GM23338 (cell line): Measurements from ENCODE around the gene SULT6B1. TPM values are rescaled to one million over a fixed set of nuclear protein-coding genes. Genes with fewer than 3 reads are reported as not detected.

Source experiments
- ATAC-seq: fragments of 200-7000 bp; cut with Tn5 transposase; 3 replicates; pipeline ENCODE4 v1.9.1; 2020
- DNase-seq: peaks from one replicate; pipeline ENCODE4 v3.0.0-alpha.2; 2015; ENCODE audit warnings: low spot score
- H2AFZ ChIP-seq: fragments of 200-600 bp; sonication (generic); 2 replicates; pipeline ENCODE4 v1.8.0; 2016; ENCODE audit warnings: antibody characterized with exemption, mild to moderate bottlenecking, moderate library complexity
- H3F3A ChIP-seq: fragments of 200-600 bp; sonication (generic); replicated peaks from 2 replicates; pipeline ENCODE4 v1.8.0; 2017; ENCODE audit warnings: antibody characterized with exemption, mixed run types, low read depth
- H3K27ac ChIP-seq: fragments of 200-600 bp; sonication (generic); 2 replicates; pipeline ENCODE4 v1.6.1; 2016; ENCODE audit warnings: low read depth
- H3K27me3 ChIP-seq: fragments of 200-600 bp; sonication (generic); 2 replicates; pipeline ENCODE4 v1.8.0; 2016; ENCODE audit warnings: mild to moderate bottlenecking, mixed run types, moderate library complexity; ENCODE audit not compliant: insufficient read depth
- H3K36me3 ChIP-seq: fragments of 200-600 bp; sonication (generic); 2 replicates; pipeline ENCODE4 v1.8.0; 2016; ENCODE audit warnings: mild to moderate bottlenecking; ENCODE audit not compliant: insufficient read depth
- H3K4me1 ChIP-seq: fragments of 200-600 bp; sonication (generic); 2 replicates; pipeline ENCODE4 v1.8.0; 2016; ENCODE audit warnings: mild to moderate bottlenecking, moderate library complexity; ENCODE audit not compliant: insufficient read depth
- H3K4me2 ChIP-seq: fragments of 200-600 bp; sonication (generic); 2 replicates; pipeline ENCODE4 v1.7.1; 2017; ENCODE audit warnings: mixed run types
- H3K4me3 ChIP-seq: fragments of 200-600 bp; sonication (generic); 2 replicates; pipeline ENCODE4 v1.6.1; 2016; ENCODE audit warnings: mixed run types
- H3K79me2 ChIP-seq: fragments of 200-600 bp; sonication (generic); replicated peaks from 2 replicates; pipeline ENCODE4 v1.8.0; 2017; ENCODE audit warnings: mild to moderate bottlenecking; ENCODE audit not compliant: insufficient read depth
- H3K9me2 ChIP-seq: fragments of 200-600 bp; sonication (generic); 2 replicates; pipeline ENCODE4 v1.8.0; 2017; ENCODE audit not compliant: insufficient read depth
- H4K20me1 ChIP-seq: fragments of 200-600 bp; sonication (generic); replicated peaks from 2 replicates; pipeline ENCODE4 v1.8.0; 2017; ENCODE audit warnings: mild to moderate bottlenecking; ENCODE audit not compliant: insufficient read depth
- H3K27ac Mint-ChIP-seq: 2 replicates; pipeline ENCODE4 v1.8.0; 2020; ENCODE audit warnings: inconsistent platforms, mild to moderate bottlenecking, moderate library complexity, mixed read lengths
- H3K27me3 Mint-ChIP-seq: 3 replicates; pipeline ENCODE4 v1.8.0; 2022; ENCODE audit warnings: low read depth, mild to moderate bottlenecking, moderate library complexity, mixed read lengths, inconsistent platforms; ENCODE audit not compliant: insufficient read depth, poor library complexity
- H3K36me3 Mint-ChIP-seq: 3 replicates; pipeline ENCODE4 v1.8.0; 2021; ENCODE audit warnings: low read depth, mild to moderate bottlenecking, inconsistent platforms, moderate library complexity, mixed read lengths
- H3K4me1 Mint-ChIP-seq: 3 replicates; pipeline ENCODE4 v1.8.0; 2020; ENCODE audit warnings: mild to moderate bottlenecking, inconsistent platforms, mixed read lengths
- H3K4me3 Mint-ChIP-seq: 3 replicates; pipeline ENCODE4 v1.8.0; 2021; ENCODE audit warnings: moderate library complexity, mild to moderate bottlenecking, inconsistent platforms, mixed read lengths
- H3K9me3 Mint-ChIP-seq: 3 replicates; pipeline ENCODE4 v1.8.0; 2020; ENCODE audit warnings: moderate library complexity, mild to moderate bottlenecking, inconsistent platforms, mixed read lengths
- CREB1 ChIP-seq: fragments of 250-450 bp; sonication (Bioruptor Pico); IDR thresholded peaks from 2 replicates; pipeline ENCODE4 v1.5.0; 2020; ENCODE audit warnings: low read depth, mild to moderate bottlenecking, moderate library complexity
- EZH2phosphoT487 ChIP-seq: fragments of 200-600 bp; sonication (generic); IDR thresholded peaks from one replicate; pipeline ENCODE4 v1.8.1; 2018; ENCODE audit warnings: antibody characterized with exemption; ENCODE audit not compliant: unreplicated experiment
- NANOG ChIP-seq: IDR thresholded peaks from 2 replicates; pipeline ENCODE4 v1.6.1; 2016; ENCODE audit warnings: antibody characterized with exemption, borderline replicate concordance
- STAT1 ChIP-seq: IDR thresholded peaks from one replicate; pipeline ENCODE4 v1.6.1; 2016; ENCODE audit warnings: antibody characterized with exemption; ENCODE audit not compliant: unreplicated experiment
- ZNF114 ChIP-seq: fragments of 250-450 bp; sonication (Bioruptor Pico); IDR thresholded peaks from 2 replicates; pipeline ENCODE4 v1.5.0; 2020; ENCODE audit warnings: mild to moderate bottlenecking, moderate library complexity
- ZNF331 ChIP-seq: fragments of 250-450 bp; sonication (Bioruptor Pico); IDR thresholded peaks from 2 replicates; pipeline ENCODE4 v1.5.0; 2020; ENCODE audit warnings: low read depth, mild to moderate bottlenecking, moderate library complexity
- polyA plus RNA-seq: library from polyadenylated mRNA; unstranded; fragments of >200 nt; fragmentation: Nextera tagmentation; extraction: Ambion mirVana; gene quantifications from 2 replicates; pipeline ENCODE4 v1.2.1, GENCODE V29; 2016
- total RNA-seq: library from RNA; depleted of rRNA; stranded (reverse); fragments of >200 nt; shearing (Covaris generic); gene quantifications from 2 replicates; pipeline ENCODE4 v1.2.3, GENCODE V29; 2014
- TF ChIP-seq, protein P1 (sequence below): IDR thresholded peaks from 2 replicates; pipeline ENCODE4 v1.6.1; 2016; ENCODE audit warnings: antibody characterized with exemption
- TF ChIP-seq, protein P2 (sequence below): IDR thresholded peaks from one replicate; pipeline ENCODE4 v1.6.1; 2018; ENCODE audit warnings: antibody characterized with exemption; ENCODE audit not compliant: unreplicated experiment
- TF ChIP-seq, protein P3 (sequence below): fragments of 250-450 bp; sonication (Bioruptor Pico); IDR thresholded peaks from 2 replicates; pipeline ENCODE4 v1.5.0; 2020; ENCODE audit warnings: mild to moderate bottlenecking, moderate library complexity

Gene SULT6B1
- total and polyA plus RNA-seq, 2 experiments from 2014 or later = not detected

DNA sequence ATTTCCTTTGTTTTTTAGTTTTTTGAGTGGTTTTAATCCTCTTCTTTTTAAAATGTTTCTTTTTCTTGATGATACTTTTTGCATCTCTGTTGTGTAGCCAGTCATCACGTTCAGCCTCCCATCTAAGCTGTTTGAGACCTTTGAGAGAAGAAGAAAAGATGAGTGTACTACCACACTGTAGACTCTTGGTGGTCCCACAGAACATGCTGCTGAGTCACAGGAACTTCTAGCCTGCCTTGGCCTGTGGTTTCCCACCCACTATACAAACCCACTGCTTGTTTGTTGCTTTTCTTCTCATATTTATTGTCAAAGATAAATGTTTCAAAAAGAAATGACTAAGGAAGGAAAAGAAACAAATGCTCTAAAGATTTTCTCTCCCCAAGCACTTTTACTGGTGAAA lies 13.3 kb upstream of the SULT6B1 start:
- Mint-ChIP-seq H3K27ac (peak overlapping the region; percentile 74), H3K36me3 (peaks cover 83% of the 10 kb centered on the region)
- peak overlapping the region; percentile 89 for H3K27ac ChIP-seq

More for the DNA sequence above, 13.3 kb upstream of the SULT6B1 start:
- H3K79me2 ChIP-seq = peaks cover 67% of the 10 kb centered on the region
- DNase-seq (no peak), ATAC-seq (no peak)
- TF ChIP-seq, protein P1, sequence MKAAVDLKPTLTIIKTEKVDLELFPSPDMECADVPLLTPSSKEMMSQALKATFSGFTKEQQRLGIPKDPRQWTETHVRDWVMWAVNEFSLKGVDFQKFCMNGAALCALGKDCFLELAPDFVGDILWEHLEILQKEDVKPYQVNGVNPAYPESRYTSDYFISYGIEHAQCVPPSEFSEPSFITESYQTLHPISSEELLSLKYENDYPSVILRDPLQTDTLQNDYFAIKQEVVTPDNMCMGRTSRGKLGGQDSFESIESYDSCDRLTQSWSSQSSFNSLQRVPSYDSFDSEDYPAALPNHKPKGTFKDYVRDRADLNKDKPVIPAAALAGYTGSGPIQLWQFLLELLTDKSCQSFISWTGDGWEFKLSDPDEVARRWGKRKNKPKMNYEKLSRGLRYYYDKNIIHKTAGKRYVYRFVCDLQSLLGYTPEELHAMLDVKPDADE = no peak
- TF ChIP-seq NANOG (no peak), ZNF114 (CRISPR knock-in tag) (no peak), CREB1 (CRISPR knock-in tag) (no peak), ZNF331 (CRISPR knock-in tag) (no peak), EZH2phosphoT487 (no peak), STAT1 (no peak)
- TF ChIP-seq, protein P2, sequence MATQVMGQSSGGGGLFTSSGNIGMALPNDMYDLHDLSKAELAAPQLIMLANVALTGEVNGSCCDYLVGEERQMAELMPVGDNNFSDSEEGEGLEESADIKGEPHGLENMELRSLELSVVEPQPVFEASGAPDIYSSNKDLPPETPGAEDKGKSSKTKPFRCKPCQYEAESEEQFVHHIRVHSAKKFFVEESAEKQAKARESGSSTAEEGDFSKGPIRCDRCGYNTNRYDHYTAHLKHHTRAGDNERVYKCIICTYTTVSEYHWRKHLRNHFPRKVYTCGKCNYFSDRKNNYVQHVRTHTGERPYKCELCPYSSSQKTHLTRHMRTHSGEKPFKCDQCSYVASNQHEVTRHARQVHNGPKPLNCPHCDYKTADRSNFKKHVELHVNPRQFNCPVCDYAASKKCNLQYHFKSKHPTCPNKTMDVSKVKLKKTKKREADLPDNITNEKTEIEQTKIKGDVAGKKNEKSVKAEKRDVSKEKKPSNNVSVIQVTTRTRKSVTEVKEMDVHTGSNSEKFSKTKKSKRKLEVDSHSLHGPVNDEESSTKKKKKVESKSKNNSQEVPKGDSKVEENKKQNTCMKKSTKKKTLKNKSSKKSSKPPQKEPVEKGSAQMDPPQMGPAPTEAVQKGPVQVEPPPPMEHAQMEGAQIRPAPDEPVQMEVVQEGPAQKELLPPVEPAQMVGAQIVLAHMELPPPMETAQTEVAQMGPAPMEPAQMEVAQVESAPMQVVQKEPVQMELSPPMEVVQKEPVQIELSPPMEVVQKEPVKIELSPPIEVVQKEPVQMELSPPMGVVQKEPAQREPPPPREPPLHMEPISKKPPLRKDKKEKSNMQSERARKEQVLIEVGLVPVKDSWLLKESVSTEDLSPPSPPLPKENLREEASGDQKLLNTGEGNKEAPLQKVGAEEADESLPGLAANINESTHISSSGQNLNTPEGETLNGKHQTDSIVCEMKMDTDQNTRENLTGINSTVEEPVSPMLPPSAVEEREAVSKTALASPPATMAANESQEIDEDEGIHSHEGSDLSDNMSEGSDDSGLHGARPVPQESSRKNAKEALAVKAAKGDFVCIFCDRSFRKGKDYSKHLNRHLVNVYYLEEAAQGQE = no peak
- TF ChIP-seq, protein P3, sequence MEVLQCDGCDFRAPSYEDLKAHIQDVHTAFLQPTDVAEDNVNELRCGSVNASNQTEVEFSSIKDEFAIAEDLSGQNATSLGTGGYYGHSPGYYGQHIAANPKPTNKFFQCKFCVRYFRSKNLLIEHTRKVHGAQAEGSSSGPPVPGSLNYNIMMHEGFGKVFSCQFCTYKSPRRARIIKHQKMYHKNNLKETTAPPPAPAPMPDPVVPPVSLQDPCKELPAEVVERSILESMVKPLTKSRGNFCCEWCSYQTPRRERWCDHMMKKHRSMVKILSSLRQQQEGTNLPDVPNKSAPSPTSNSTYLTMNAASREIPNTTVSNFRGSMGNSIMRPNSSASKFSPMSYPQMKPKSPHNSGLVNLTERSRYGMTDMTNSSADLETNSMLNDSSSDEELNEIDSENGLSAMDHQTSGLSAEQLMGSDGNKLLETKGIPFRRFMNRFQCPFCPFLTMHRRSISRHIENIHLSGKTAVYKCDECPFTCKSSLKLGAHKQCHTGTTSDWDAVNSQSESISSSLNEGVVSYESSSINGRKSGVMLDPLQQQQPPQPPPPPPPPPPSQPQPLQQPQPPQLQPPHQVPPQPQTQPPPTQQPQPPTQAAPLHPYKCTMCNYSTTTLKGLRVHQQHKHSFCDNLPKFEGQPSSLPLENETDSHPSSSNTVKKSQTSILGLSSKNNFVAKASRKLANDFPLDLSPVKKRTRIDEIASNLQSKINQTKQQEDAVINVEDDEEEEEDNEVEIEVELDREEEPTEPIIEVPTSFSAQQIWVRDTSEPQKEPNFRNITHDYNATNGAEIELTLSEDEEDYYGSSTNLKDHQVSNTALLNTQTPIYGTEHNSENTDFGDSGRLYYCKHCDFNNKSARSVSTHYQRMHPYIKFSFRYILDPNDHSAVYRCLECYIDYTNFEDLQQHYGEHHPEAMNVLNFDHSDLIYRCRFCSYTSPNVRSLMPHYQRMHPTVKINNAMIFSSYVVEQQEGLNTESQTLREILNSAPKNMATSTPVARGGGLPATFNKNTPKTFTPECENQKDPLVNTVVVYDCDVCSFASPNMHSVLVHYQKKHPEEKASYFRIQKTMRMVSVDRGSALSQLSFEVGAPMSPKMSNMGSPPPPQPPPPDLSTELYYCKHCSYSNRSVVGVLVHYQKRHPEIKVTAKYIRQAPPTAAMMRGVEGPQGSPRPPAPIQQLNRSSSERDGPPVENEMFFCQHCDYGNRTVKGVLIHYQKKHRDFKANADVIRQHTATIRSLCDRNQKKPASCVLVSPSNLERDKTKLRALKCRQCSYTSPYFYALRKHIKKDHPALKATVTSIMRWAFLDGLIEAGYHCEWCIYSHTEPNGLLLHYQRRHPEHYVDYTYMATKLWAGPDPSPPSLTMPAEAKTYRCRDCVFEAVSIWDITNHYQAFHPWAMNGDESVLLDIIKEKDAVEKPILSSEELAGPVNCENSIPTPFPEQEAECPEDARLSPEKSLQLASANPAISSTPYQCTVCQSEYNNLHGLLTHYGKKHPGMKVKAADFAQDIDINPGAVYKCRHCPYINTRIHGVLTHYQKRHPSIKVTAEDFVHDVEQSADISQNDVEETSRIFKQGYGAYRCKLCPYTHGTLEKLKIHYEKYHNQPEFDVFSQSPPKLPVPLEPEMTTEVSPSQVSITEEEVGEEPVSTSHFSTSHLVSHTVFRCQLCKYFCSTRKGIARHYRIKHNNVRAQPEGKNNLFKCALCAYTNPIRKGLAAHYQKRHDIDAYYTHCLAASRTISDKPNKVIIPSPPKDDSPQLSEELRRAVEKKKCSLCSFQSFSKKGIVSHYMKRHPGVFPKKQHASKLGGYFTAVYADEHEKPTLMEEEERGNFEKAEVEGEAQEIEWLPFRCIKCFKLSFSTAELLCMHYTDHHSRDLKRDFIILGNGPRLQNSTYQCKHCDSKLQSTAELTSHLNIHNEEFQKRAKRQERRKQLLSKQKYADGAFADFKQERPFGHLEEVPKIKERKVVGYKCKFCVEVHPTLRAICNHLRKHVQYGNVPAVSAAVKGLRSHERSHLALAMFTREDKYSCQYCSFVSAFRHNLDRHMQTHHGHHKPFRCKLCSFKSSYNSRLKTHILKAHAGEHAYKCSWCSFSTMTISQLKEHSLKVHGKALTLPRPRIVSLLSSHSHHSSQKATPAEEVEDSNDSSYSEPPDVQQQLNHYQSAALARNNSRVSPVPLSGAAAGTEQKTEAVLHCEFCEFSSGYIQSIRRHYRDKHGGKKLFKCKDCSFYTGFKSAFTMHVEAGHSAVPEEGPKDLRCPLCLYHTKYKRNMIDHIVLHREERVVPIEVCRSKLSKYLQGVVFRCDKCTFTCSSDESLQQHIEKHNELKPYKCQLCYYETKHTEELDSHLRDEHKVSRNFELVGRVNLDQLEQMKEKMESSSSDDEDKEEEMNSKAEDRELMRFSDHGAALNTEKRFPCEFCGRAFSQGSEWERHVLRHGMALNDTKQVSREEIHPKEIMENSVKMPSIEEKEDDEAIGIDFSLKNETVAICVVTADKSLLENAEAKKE = no peak
- H3F3A ChIP-seq = peaks cover 29% of the 10 kb centered on the region
- no peaks in the 10 kb centered on the region for H4K20me1 ChIP-seq
- H3K4me1 ChIP-seq = peaks cover 50% of the 10 kb centered on the region
- no peak overlapping the region for H3K4me2 ChIP-seq
- H3K27me3 ChIP-seq = no peaks in the 10 kb centered on the region
- Mint-ChIP-seq H3K4me3 (no peak overlapping the region), H3K9me3 (peaks cover 44% of the 10 kb centered on the region), H3K4me1 (peaks cover 61% of the 10 kb centered on the region), H3K27me3 (peaks cover 46% of the 10 kb centered on the region)
- H3K36me3 ChIP-seq = peaks cover 37% of the 10 kb centered on the region
- no peak overlapping the region for H3K4me3 ChIP-seq
- H2AFZ ChIP-seq = no peak overlapping the region
- H3K9me2 ChIP-seq = no peaks in the 10 kb centered on the region
